SK-N-SH (cell line): ENCODE data around the gene SLC25A41. TPM values are rescaled to one million over a fixed set of nuclear protein-coding genes. Genes with fewer than 3 reads are reported as not detected.

ENCODE experiments used
- CTCF ChIA-PET: fragments of 300-600, 350-600 bp; formaldehyde crosslinking; extraction: SDS; loops from one replicate; lab custom pipeline; 2021; lab: Yijun Ruan, JAX
- POLR2A ChIA-PET: fragments of 350-600 bp; sonication (Branson Sonifier 250); formaldehyde crosslinking; extraction: SDS; loops from one replicate; lab custom pipeline; 2020; ENCODE audit warnings: antibody characterized with exemption, inconsistent platforms; lab: Yijun Ruan, JAX
- DNase-seq: peaks from one replicate; pipeline ENCODE4 v3.0.0; 2012
- H2AFZ ChIP-seq: fragments of 200-600 bp; sonication (generic); 2 replicates; pipeline ENCODE4 v1.8.1; 2016; ENCODE audit warnings: antibody characterized with exemption, mild to moderate bottlenecking, low read depth
- H3F3A ChIP-seq: fragments of 200-600 bp; sonication (generic); replicated peaks from 2 replicates; pipeline ENCODE3; 2016; ENCODE audit warnings: antibody characterized with exemption, mild to moderate bottlenecking; ENCODE audit not compliant: insufficient read depth
- H3K27ac ChIP-seq, 2 experiments: fragments of 200-500 bp in 1 of 2; fragments of 200-600 bp in 1 of 2; sonication (Bioruptor generic) in 1 of 2; sonication (generic), shearing (Covaris generic) in 1 of 2; 2 replicates each; pipeline versions ENCODE4 v1.5.1 to v1.6.1; 2014 to 2016; ENCODE audit warnings: low read depth in 2 of 2, inconsistent platforms in 1 of 2, low read length in 1 of 2, mild to moderate bottlenecking in 1 of 2, mixed read lengths in 1 of 2
- H3K27me3 ChIP-seq: fragments of 200-600 bp; sonication (generic), shearing (Covaris generic); 2 replicates; pipeline ENCODE4 v1.6.1; 2016; ENCODE audit warnings: mixed run types; ENCODE audit not compliant: insufficient read depth
- H3K36me3 ChIP-seq, 2 experiments: fragments of 200-500 bp in 1 of 2; fragments of 200-600 bp in 1 of 2; sonication (Bioruptor generic) in 1 of 2; sonication (generic) in 1 of 2; replicated peaks in 1 of 2; 2 replicates each; pipeline versions ENCODE3 to v1.5.1; 2014 to 2016; ENCODE audit warnings: low read length in 1 of 2, mild to moderate bottlenecking in 1 of 2; ENCODE audit not compliant: insufficient read depth in 2 of 2, control insufficient read depth in 1 of 2
- H3K4me1 ChIP-seq, 2 experiments: fragments of 200-500 bp in 1 of 2; fragments of 200-600 bp in 1 of 2; sonication (Bioruptor generic) in 1 of 2; sonication (generic), shearing (Covaris generic) in 1 of 2; 2 replicates each; pipeline versions ENCODE4 v1.5.1 to v1.6.1; 2014 to 2016; ENCODE audit warnings: low read depth in 1 of 2, low read length in 1 of 2, mixed run types in 1 of 2; ENCODE audit not compliant: insufficient read depth in 2 of 2, control insufficient read depth in 1 of 2
- H3K4me2 ChIP-seq: fragments of 200-600 bp; sonication (generic), shearing (Covaris generic); 2 replicates; pipeline ENCODE4 v1.6.1; 2017; ENCODE audit warnings: mixed run types
- H3K4me3 ChIP-seq, 2 experiments: fragments of 200-500 bp in 1 of 2; fragments of 200-600 bp in 1 of 2; sonication (Bioruptor generic) in 1 of 2; sonication (generic), shearing (Covaris generic) in 1 of 2; 2 replicates each; pipeline versions ENCODE4 v1.5.1 to v1.8.1; 2014 to 2016; ENCODE audit warnings: low read depth in 2 of 2, inconsistent platforms in 1 of 2, low read length in 1 of 2, mild to moderate bottlenecking in 1 of 2, mixed read lengths in 1 of 2, moderate library complexity in 1 of 2
- H3K79me2 ChIP-seq: fragments of 200-600 bp; sonication (generic); 2 replicates; pipeline ENCODE4 v1.8.1; 2017; ENCODE audit warnings: mild to moderate bottlenecking; ENCODE audit not compliant: insufficient read depth
- H3K9ac ChIP-seq: fragments of 200-600 bp; sonication (generic); 2 replicates; pipeline ENCODE4 v1.6.1; 2017; ENCODE audit warnings: mixed run types
- H3K9me2 ChIP-seq: fragments of 200-600 bp; sonication (generic); 2 replicates; pipeline ENCODE4 v1.6.1; 2017; ENCODE audit warnings: mixed run types
- H3K9me3 ChIP-seq: fragments of 200-600 bp; sonication (generic); 2 replicates; pipeline ENCODE4 v1.6.1; 2017; ENCODE audit warnings: mixed run types, mild to moderate bottlenecking, moderate library complexity
- H4K20me1 ChIP-seq: fragments of 200-600 bp; sonication (generic); 2 replicates; pipeline ENCODE4 v1.6.1; 2017; ENCODE audit warnings: mild to moderate bottlenecking, mixed run types; ENCODE audit not compliant: insufficient read depth
- CTCF ChIP-seq: fragments of 200-600 bp; sonication (generic); IDR thresholded peaks from 2 replicates; pipeline ENCODE4 v1.6.1; 2017; ENCODE audit warnings: antibody characterized with exemption, mild to moderate bottlenecking, moderate library complexity
- EZH2phosphoT487 ChIP-seq: fragments of 200-600 bp; sonication (generic); IDR thresholded peaks from 2 replicates; pipeline ENCODE4 v1.6.1; 2017; ENCODE audit warnings: low read depth, mixed run types, mild to moderate bottlenecking, antibody characterized with exemption, moderate library complexity, borderline replicate concordance
- FOXJ3 ChIP-seq: sonication (generic); formaldehyde crosslinking; IDR thresholded peaks from 2 replicates; pipeline ENCODE4 v1.5.1; 2020; ENCODE audit warnings: mild to moderate bottlenecking, missing genetic modification reagents
- FOXM1 ChIP-seq: IDR thresholded peaks from 2 replicates; pipeline ENCODE4 v1.4.0; 2012; ENCODE audit warnings: low read depth, mild to moderate bottlenecking
- GATA2 ChIP-seq: sonication (generic); formaldehyde crosslinking; IDR thresholded peaks from 2 replicates; pipeline ENCODE4 v1.5.0; 2020; ENCODE audit warnings: mild to moderate bottlenecking, missing genetic modification reagents
- IRF3 ChIP-seq: fragments of 150-350 bp; IDR thresholded peaks from 2 replicates; pipeline ENCODE4 v1.6.1; 2016; ENCODE audit warnings: mild to moderate bottlenecking, low read depth, low read length
- JUND ChIP-seq: IDR thresholded peaks from 2 replicates; pipeline ENCODE4 v1.4.0; 2012
- MEF2A ChIP-seq: IDR thresholded peaks from 2 replicates; pipeline ENCODE4 v1.4.0; 2012; ENCODE audit warnings: low read depth, borderline replicate concordance
- POLR2AphosphoS5 ChIP-seq: IDR thresholded peaks from 2 replicates; pipeline ENCODE4 v1.6.1; 2012; ENCODE audit warnings: low read depth, low read length
- RAD21 ChIP-seq: IDR thresholded peaks from 2 replicates; pipeline ENCODE4 v1.6.1; 2012; ENCODE audit warnings: mild to moderate bottlenecking, low read length
- SMC3 ChIP-seq: IDR thresholded peaks from 2 replicates; pipeline ENCODE4 v1.6.1; 2012; ENCODE audit warnings: low read depth, low read length, improper control_type of control experiment
- YY1 ChIP-seq: IDR thresholded peaks from 2 replicates; pipeline ENCODE4 v1.4.0; 2012; ENCODE audit warnings: low read depth, mild to moderate bottlenecking
- ZBTB33 ChIP-seq: IDR thresholded peaks from 2 replicates; pipeline ENCODE4 v1.4.0; 2012; ENCODE audit warnings: low read depth, borderline replicate concordance
- WGBS: methylation state at CpG from one replicate; pipeline ENCODE4 v1.1.6; 2017; ENCODE audit warnings: low lambda C conversion rate; 5-methylcytosine and 5-hydroxymethylcytosine counted together
- polyA plus RNA-seq, 3 experiments: library from polyadenylated mRNA; depleted of rRNA; stranded (reverse); fragments of >200 nt; gene quantifications; 2 replicates each; pipeline ENCODE4 v1.2.3, GENCODE V29; 2012

Gene SLC25A41
- polyA plus RNA-seq, 1 of the 3 experiments (the other 2 are of a cell fraction), result 0.12 TPM

- H3K9ac ChIP-seq, result no peak overlapping the region
- no peaks in the 10 kb centered on the region for H3K27me3 ChIP-seq
- peaks cover 55% of the 10 kb centered on the region for H3K79me2 ChIP-seq
- no peak overlapping the region for H3K27ac ChIP-seq
- H3F3A ChIP-seq, result no peaks in the 10 kb centered on the region
- no peaks in the 10 kb centered on the region for H3K9me3 ChIP-seq
- POLR2A ChIA-PET, result no interaction called here
- H4K20me1 ChIP-seq, result peaks cover 62% of the 10 kb centered on the region
- peaks cover 5 to 6% of the 10 kb centered on the region in 2 experiments; a peak in 1 of 4 replicates for H3K4me1 ChIP-seq
- H2AFZ ChIP-seq, result no peak overlapping the region
- 94% methylated on average over 16 of the region's 19 CpGs for WGBS
- DNase-seq, result peak; percentile 11
- no peak for TF ChIP-seq FOXM1
- TF ChIP-seq YY1, result no peak
- TF ChIP-seq FOXJ3 (CRISPR knock-in tag), result no peak
- no peak for TF ChIP-seq MEF2A
- TF ChIP-seq RAD21, result no peak
- TF ChIP-seq ZBTB33, result no peak
- TF ChIP-seq GATA2 (CRISPR knock-in tag), result no peak
- TF ChIP-seq POLR2AphosphoS5, result no peak
- TF ChIP-seq EZH2phosphoT487, result no peak
- no peak for TF ChIP-seq IRF3
- peaks cover 27 to 84% of the 10 kb centered on the region in 2 experiments for H3K36me3 ChIP-seq
- H3K4me3 ChIP-seq, result no peak overlapping the region
- no peaks in the 10 kb centered on the region for H3K9me2 ChIP-seq
- H3K4me2 ChIP-seq, result no peak overlapping the region
- CTCF ChIA-PET, result interaction anchor here (1.5 kb wide), 1 partner anchor 98 kb away, joined by 3 read pairs; no protein-coding TSS in a partner anchor
Observed at GRCh38 chr19:6418562-6418932, 15.0 kb downstream of the SLC25A41 start.

- Histone ChIP-seq H4K20me1 (peaks cover 55% of the 10 kb centered on the region), H3K27me3 (no peaks in the 10 kb centered on the region), H3K9ac (no peak overlapping the region), H3K36me3 (peaks cover 27 to 84% of the 10 kb centered on the region in 2 experiments), H3K79me2 (peaks cover 49% of the 10 kb centered on the region), H3K9me2 (no peaks in the 10 kb centered on the region), H3K4me3 (no peak overlapping the region), H3K27ac (no peak overlapping the region), H2AFZ (no peak overlapping the region), H3K4me2 (no peak overlapping the region), H3K4me1 (peaks cover 1 to 4% of the 10 kb centered on the region in 2 experiments; a peak in 1 of 4 replicates), H3K9me3 (no peaks in the 10 kb centered on the region), H3F3A (no peaks in the 10 kb centered on the region)
- 83% methylated on average over 14 of the region's 33 CpGs for WGBS
- CTCF ChIA-PET, result interaction anchor here (0.6 to 1.5 kb wide), 2 partner anchors 25 to 98 kb away, joined by 3 read pairs; partner anchors contain the start of gene GTF2F1
- DNase-seq, result peak; percentile 84
- POLR2A ChIA-PET, result no interaction called here
- TF ChIP-seq CTCF, result peak; percentile 57
- peak; percentile 50 for TF ChIP-seq RAD21
- TF ChIP-seq JUND, result no peak
- TF ChIP-seq SMC3, result peak; percentile 43; the same call in 1 of the 2 replicates
Observed at GRCh38 chr19:6417713-6418561, 15.6 kb downstream of the SLC25A41 start.
